ENCODE data around the gene NR2C1. TPM values are rescaled to one million over a fixed set of nuclear protein-coding genes. Genes with fewer than 3 reads are reported as not detected.

Gene NR2C1
- total RNA-seq, 4 donors from 2014 or later = 23.3 to 67.1 (median 27.7) TPM

- ATAC-seq (ENCODE audit: low FRiP score) (no peak), DNase-seq (ENCODE audit: low spot score) (no peak)
- TF ChIP-seq CTCF (IDR thresholded peaks at IDR 0.05) = no peak
Observed at GRCh38 chr12:95066091-95066855, 7.1 kb downstream of the NR2C1 start.

- ATAC-seq (ENCODE audit: low FRiP score) = no peak
- DNase-seq (ENCODE audit: low spot score) = no peak
- no peak for TF ChIP-seq CTCF (IDR thresholded peaks at IDR 0.05)
Observed at GRCh38 chr12:95060951-95061350, 12.5 kb downstream of the NR2C1 start.

GRCh38 chr12:95059984-95060383 is 13.4 kb downstream of the NR2C1 start:
- no peak for DNase-seq (ENCODE audit: low spot score)
- no peak for ATAC-seq (ENCODE audit: low FRiP score)
- no peak for TF ChIP-seq CTCF (IDR thresholded peaks at IDR 0.05)

GRCh38 chr12:95057424-95057823 is 16.0 kb downstream of the NR2C1 start:
- TF ChIP-seq CTCF (IDR thresholded peaks at IDR 0.05) = no peak
- DNase-seq (ENCODE audit: low spot score) (no peak), ATAC-seq (ENCODE audit: low FRiP score) (no peak)

- no peak for DNase-seq (ENCODE audit: low spot score)
- no peak for ATAC-seq (ENCODE audit: low FRiP score)
- TF ChIP-seq CTCF (IDR thresholded peaks at IDR 0.05) = no peak
Observed at GRCh38 chr12:95055057-95055456, 18.4 kb downstream of the NR2C1 start.

- DNase-seq (ENCODE audit: low spot score) (no peak), ATAC-seq (ENCODE audit: low FRiP score) (no peak)
- TF ChIP-seq CTCF (IDR thresholded peaks at IDR 0.05) = no peak
Observed at GRCh38 chr12:95054206-95054605, 19.2 kb downstream of the NR2C1 start.

- no peak for ATAC-seq (ENCODE audit: low FRiP score)
- DNase-seq (ENCODE audit: low spot score) = no peak
- no peak for TF ChIP-seq CTCF (IDR thresholded peaks at IDR 0.05)
Observed at GRCh38 chr12:95051241-95051640, 22.2 kb downstream of the NR2C1 start.

Measured in omental fat pad (tissue), 4 donors.